ENCODE data around the gene SLC9A5. TPM values are rescaled to one million over a fixed set of nuclear protein-coding genes. Genes with fewer than 3 reads are reported as not detected.
A peak's percentile ranks its signal among the peaks of the same experiment; 100 is the strongest.

The SLC9A5 gene
- total RNA-seq, 1 donor from 2014 or later = 4.4 TPM

GRCh38 chr16:67301080-67301782, 52.5 kb downstream of the SLC9A5 start:
- peaks cover 6% of the 10 kb centered on the region for H3K27me3 Mint-ChIP-seq (ENCODE audit: low read depth)
- no peaks in the 10 kb centered on the region for H3K4me1 Mint-ChIP-seq
- TF ChIP-seq, protein P1, sequence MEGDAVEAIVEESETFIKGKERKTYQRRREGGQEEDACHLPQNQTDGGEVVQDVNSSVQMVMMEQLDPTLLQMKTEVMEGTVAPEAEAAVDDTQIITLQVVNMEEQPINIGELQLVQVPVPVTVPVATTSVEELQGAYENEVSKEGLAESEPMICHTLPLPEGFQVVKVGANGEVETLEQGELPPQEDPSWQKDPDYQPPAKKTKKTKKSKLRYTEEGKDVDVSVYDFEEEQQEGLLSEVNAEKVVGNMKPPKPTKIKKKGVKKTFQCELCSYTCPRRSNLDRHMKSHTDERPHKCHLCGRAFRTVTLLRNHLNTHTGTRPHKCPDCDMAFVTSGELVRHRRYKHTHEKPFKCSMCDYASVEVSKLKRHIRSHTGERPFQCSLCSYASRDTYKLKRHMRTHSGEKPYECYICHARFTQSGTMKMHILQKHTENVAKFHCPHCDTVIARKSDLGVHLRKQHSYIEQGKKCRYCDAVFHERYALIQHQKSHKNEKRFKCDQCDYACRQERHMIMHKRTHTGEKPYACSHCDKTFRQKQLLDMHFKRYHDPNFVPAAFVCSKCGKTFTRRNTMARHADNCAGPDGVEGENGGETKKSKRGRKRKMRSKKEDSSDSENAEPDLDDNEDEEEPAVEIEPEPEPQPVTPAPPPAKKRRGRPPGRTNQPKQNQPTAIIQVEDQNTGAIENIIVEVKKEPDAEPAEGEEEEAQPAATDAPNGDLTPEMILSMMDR (conservative IDR thresholded peaks at IDR 0.05) = no peak

DNA sequence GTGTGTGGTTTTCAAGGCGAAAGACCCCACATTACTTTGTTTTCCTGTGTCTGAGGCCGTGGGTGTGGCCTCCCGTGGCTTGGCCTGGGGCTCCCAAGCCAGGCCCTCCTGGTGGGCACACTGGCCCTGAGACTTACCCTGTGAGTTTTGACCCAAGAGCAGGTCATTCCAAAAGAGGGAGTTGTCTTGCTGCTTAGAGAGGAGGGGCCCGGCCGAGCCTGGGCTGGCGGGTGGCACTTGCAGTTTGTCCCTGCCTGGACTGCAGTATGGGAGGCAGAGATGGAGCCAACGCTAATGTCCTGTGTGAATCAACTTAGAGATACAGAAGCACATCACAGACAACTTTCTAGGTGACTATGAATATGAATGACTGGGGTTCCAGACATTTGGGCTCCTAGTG, 53.3 kb downstream of the SLC9A5 start:
- H3K27me3 Mint-ChIP-seq (ENCODE audit: low read depth) = peaks cover 3% of the 10 kb centered on the region
- DNase-seq (ENCODE audit: low read depth, low spot score) = no peak
- H3K27ac Mint-ChIP-seq (ENCODE audit: unreplicated experiment) = no peak overlapping the region
- no peaks in the 10 kb centered on the region for H3K4me1 Mint-ChIP-seq
- peaks cover 3% of the 10 kb centered on the region for H3K9me3 Mint-ChIP-seq
- no peaks in the 10 kb centered on the region for H3K36me3 Mint-ChIP-seq (ENCODE audit: low read depth)
- TF ChIP-seq, protein P1 (conservative IDR thresholded peaks at IDR 0.05) = no peak
- no peak overlapping the region for H3K4me3 Mint-ChIP-seq

More at GRCh38 chr16:67301080-67301782, 52.5 kb downstream of the SLC9A5 start:
- Mint-ChIP-seq H3K27ac (ENCODE audit: unreplicated experiment) (no peak overlapping the region), H3K36me3 (ENCODE audit: low read depth) (no peaks in the 10 kb centered on the region), H3K4me3 (no peak overlapping the region), H3K9me3 (peaks cover 3% of the 10 kb centered on the region)
- no peak for DNase-seq (ENCODE audit: low read depth, low spot score)

- Mint-ChIP-seq H3K27me3 (ENCODE audit: low read depth) (peaks cover 3% of the 10 kb centered on the region), H3K4me1 (no peaks in the 10 kb centered on the region), H3K4me3 (no peak overlapping the region), H3K9me3 (peaks cover 3% of the 10 kb centered on the region), H3K27ac (ENCODE audit: unreplicated experiment) (no peak overlapping the region), H3K36me3 (ENCODE audit: low read depth) (no peaks in the 10 kb centered on the region)
- DNase-seq (ENCODE audit: low read depth, low spot score) = no peak
- TF ChIP-seq, protein P1 (conservative IDR thresholded peaks at IDR 0.05) = no peak
These were observed 54.2 kb downstream of the SLC9A5 start for GRCh38 chr16:67302970-67303369.

GRCh38 chr16:67304020-67304419, 55.2 kb downstream of the SLC9A5 start:
- Mint-ChIP-seq H3K27me3 (ENCODE audit: low read depth) (peaks cover 3% of the 10 kb centered on the region), H3K4me1 (no peaks in the 10 kb centered on the region), H3K4me3 (no peak overlapping the region), H3K36me3 (ENCODE audit: low read depth) (no peaks in the 10 kb centered on the region), H3K9me3 (peaks cover 3% of the 10 kb centered on the region), H3K27ac (ENCODE audit: unreplicated experiment) (peak overlapping the region; percentile 17)
- DNase-seq (ENCODE audit: low read depth, low spot score) = no peak
- TF ChIP-seq, protein P1 (conservative IDR thresholded peaks at IDR 0.05) = no peak

DNA sequence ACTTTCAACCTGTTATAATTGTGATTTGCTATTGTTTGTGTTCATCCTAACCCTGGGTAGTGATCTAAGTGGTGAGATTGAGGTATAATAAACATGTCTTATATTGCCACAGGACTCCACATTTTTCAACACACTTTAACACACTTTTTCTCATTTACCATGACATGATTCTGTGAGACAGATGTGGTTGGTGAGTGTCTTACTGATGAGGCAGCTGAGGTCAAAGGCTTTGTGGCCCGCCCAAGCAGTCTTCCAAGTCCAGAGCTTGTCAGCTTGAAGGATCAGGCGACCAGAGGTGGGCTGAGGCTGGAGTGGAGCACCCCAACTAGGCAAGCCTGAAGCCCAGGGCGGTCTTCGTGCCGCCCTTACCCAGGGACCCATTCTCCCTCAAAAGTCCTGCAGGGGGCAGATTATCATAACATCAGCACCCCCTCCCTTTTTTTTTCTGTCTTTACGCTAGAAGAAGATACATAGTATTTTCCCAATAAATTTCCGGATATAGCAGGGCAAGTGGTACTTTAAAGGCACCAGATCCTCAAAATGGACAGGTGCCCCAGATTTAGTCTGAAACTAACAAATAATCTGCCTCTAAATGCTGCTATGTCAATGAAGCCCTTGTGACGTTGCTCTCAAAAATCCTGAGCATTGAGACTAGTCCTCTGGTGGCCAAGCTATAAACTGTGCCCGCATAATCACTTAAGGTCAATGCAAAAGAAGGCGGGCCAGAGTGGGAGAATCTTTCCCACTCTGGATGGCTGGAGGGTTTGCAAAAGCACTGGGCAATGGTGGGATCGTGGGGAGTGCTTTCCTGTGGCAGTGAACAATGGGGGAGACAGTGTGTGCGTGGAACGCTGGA, 56.7 kb downstream of the SLC9A5 start:
- no peaks in the 10 kb centered on the region for H3K4me1 Mint-ChIP-seq
- H3K9me3 Mint-ChIP-seq = peaks cover 3% of the 10 kb centered on the region
- TF ChIP-seq, protein P1 (conservative IDR thresholded peaks at IDR 0.05) = no peak
- H3K36me3 Mint-ChIP-seq (ENCODE audit: low read depth) = no peaks in the 10 kb centered on the region
- no peak for DNase-seq (ENCODE audit: low read depth, low spot score)
- H3K27me3 Mint-ChIP-seq (ENCODE audit: low read depth) = peaks cover 3% of the 10 kb centered on the region
- no peak overlapping the region for H3K27ac Mint-ChIP-seq (ENCODE audit: unreplicated experiment)
- no peak overlapping the region for H3K4me3 Mint-ChIP-seq
